GM23248 (cell line): Measurements from ENCODE around the gene C16orf89. TPM values are rescaled to one million over a fixed set of nuclear protein-coding genes. Genes with fewer than 3 reads are reported as not detected.
A peak's percentile ranks its signal among the peaks of the same experiment; 100 is the strongest.
"Not testable (repeated sequence)": the region's sequence is repeated elsewhere in the genome, so short reads cannot be mapped to it uniquely, and the experiment has no call there.

ENCODE experiments used
- DNase-seq: peaks from one replicate; pipeline ENCODE4 v3.0.0-alpha.2; 2015
- H2AFZ ChIP-seq: fragments of 200-600 bp; sonication (generic); 2 replicates; pipeline ENCODE4 v1.6.1; 2016; ENCODE audit warnings: antibody characterized with exemption
- H3F3A ChIP-seq: fragments of 200-600 bp; sonication (generic); 2 replicates; pipeline ENCODE4 v1.6.1; 2016; ENCODE audit warnings: mild to moderate bottlenecking, antibody characterized with exemption, mixed run types; ENCODE audit not compliant: insufficient read depth
- H3K27ac ChIP-seq: fragments of 200-600 bp; sonication (generic); 2 replicates; pipeline ENCODE4 v1.5.1; 2016; ENCODE audit warnings: mild to moderate bottlenecking
- H3K27me3 ChIP-seq: fragments of 200-600 bp; sonication (generic); replicated peaks from 2 replicates; pipeline ENCODE4 v1.6.1; 2016; ENCODE audit warnings: mild to moderate bottlenecking; ENCODE audit not compliant: insufficient read depth
- H3K36me3 ChIP-seq: fragments of 200-600 bp; sonication (generic); 2 replicates; pipeline ENCODE4 v1.6.1; 2016; ENCODE audit warnings: low read depth, mild to moderate bottlenecking
- H3K4me1 ChIP-seq: fragments of 200-600 bp; sonication (generic); 2 replicates; pipeline ENCODE4 v1.6.1; 2016; ENCODE audit warnings: mild to moderate bottlenecking; ENCODE audit not compliant: insufficient read depth
- H3K4me2 ChIP-seq: fragments of 200-600 bp; sonication (generic); one replicate; pipeline ENCODE4 v1.6.1; 2016; ENCODE audit warnings: mild to moderate bottlenecking; ENCODE audit not compliant: unreplicated experiment
- H3K4me3 ChIP-seq: fragments of 200-600 bp; sonication (generic); 2 replicates; pipeline ENCODE4 v1.5.1; 2016; ENCODE audit warnings: mild to moderate bottlenecking
- H3K79me2 ChIP-seq: fragments of 200-600 bp; sonication (generic); 2 replicates; pipeline ENCODE4 v1.6.1; 2016; ENCODE audit warnings: mild to moderate bottlenecking; ENCODE audit not compliant: insufficient read depth
- H3K9ac ChIP-seq: fragments of 200-600 bp; sonication (generic); 2 replicates; pipeline ENCODE4 v1.6.1; 2016; ENCODE audit warnings: mild to moderate bottlenecking
- H3K9me2 ChIP-seq: fragments of 200-600 bp; sonication (generic); 2 replicates; pipeline ENCODE4 v1.6.1; 2016; ENCODE audit warnings: mixed run types, mild to moderate bottlenecking, moderate library complexity; ENCODE audit not compliant: insufficient read depth
- H3K9me3 ChIP-seq: fragments of 200-600 bp; sonication (generic); one replicate; pipeline ENCODE4 v1.6.1; 2017; ENCODE audit warnings: low read depth
- H4K20me1 ChIP-seq: fragments of 200-600 bp; sonication (generic); 2 replicates; pipeline ENCODE4 v1.6.0; 2016; ENCODE audit not compliant: insufficient read depth
- EZH2 ChIP-seq: fragments of 200-600 bp; sonication (generic); IDR thresholded peaks from 2 replicates; pipeline ENCODE4 v1.6.1; 2018; ENCODE audit warnings: antibody characterized with exemption, mild to moderate bottlenecking; ENCODE audit not compliant: insufficient read depth, poor library complexity, severe bottlenecking
- EZH2phosphoT487 ChIP-seq: fragments of 200-600 bp; sonication (generic); IDR thresholded peaks from 2 replicates; pipeline ENCODE4 v1.6.1; 2018; ENCODE audit warnings: antibody characterized with exemption, moderate library complexity, mild to moderate bottlenecking, low read depth; ENCODE audit not compliant: insufficient read depth
- WGBS, 2 experiments: methylation state at CpG; one replicate each; pipeline ENCODE4 v1.1.6; 2015 to 2017; ENCODE audit warnings: low lambda C conversion rate in 2 of 2, low coverage in 1 of 2; ENCODE audit errors: missing lambda C conversion rate in 2 of 2; 5-methylcytosine and 5-hydroxymethylcytosine counted together
- in situ Hi-C: fragments of 300-500 bp; cut with MboI; formaldehyde crosslinking; loops from 2 replicates; pipeline ENCODE4 v1.15.0; 2020
- polyA plus RNA-seq: library from polyadenylated mRNA; unstranded; fragments of >200 nt; fragmentation: Nextera tagmentation; extraction: Ambion mirVana; gene quantifications from 2 replicates; pipeline ENCODE4 v1.2.1, GENCODE V29; 2016
- total RNA-seq: library from RNA; depleted of rRNA; stranded (reverse); fragments of >200 nt; shearing (Covaris generic); gene quantifications from 2 replicates; pipeline ENCODE4 v1.2.3, GENCODE V29; 2014

C16orf89 gene
- total and polyA plus RNA-seq, 2 experiments from 2014 or later = not detected

GRCh38 chr16:5045499-5046115, 20.1 kb downstream of the C16orf89 start:
- H2AFZ ChIP-seq = no peak overlapping the region
- no peaks in the 10 kb centered on the region for H3K9me2 ChIP-seq
- H3K9ac ChIP-seq = no peak overlapping the region
- no peaks in the 10 kb centered on the region for H4K20me1 ChIP-seq
- WGBS, 2 experiments = 66 to 74% methylated on average over 10 of the region's 10 CpGs
- no peaks in the 10 kb centered on the region for H3K36me3 ChIP-seq
- H3K4me2 ChIP-seq = no peak overlapping the region
- DNase-seq = no peak
- H3K4me1 ChIP-seq = no peaks in the 10 kb centered on the region
- no peak for TF ChIP-seq EZH2
- no peak for TF ChIP-seq EZH2phosphoT487
- H3K9me3 ChIP-seq = no peaks in the 10 kb centered on the region
- in situ Hi-C loops = no loop called here
- H3K4me3 ChIP-seq = no peak overlapping the region
- no peaks in the 10 kb centered on the region for H3F3A ChIP-seq
- no peaks in the 10 kb centered on the region for H3K79me2 ChIP-seq
- peaks cover 5% of the 10 kb centered on the region; the same call in 1 of the 2 replicates for H3K27me3 ChIP-seq
- H3K27ac ChIP-seq = no peak overlapping the region

GRCh38 chr16:5044581-5044980, 21.2 kb downstream of the C16orf89 start:
- H3F3A ChIP-seq, H3K36me3 ChIP-seq, H3K9ac ChIP-seq, H3K4me3 ChIP-seq, DNase-seq, H3K4me2 ChIP-seq, H3K9me3 ChIP-seq, H4K20me1 ChIP-seq, H3K27me3 ChIP-seq, H3K79me2 ChIP-seq, in situ Hi-C loops, H2AFZ ChIP-seq, H3K9me2 ChIP-seq, H3K27ac ChIP-seq, H3K4me1 ChIP-seq: not testable (repeated sequence)
- WGBS, 2 experiments = 77 to 85% methylated on average over 11 of the region's 11 CpGs

GRCh38 chr16:5044011-5044540, 21.7 kb downstream of the C16orf89 start:
- no peaks in the 10 kb centered on the region for H4K20me1 ChIP-seq
- H3K27me3 ChIP-seq = 0 out of 2 replicates have a peak, but pooled peaks cover 5% of the 10 kb centered on the region
- in situ Hi-C loops = no loop called here
- H3K9me3 ChIP-seq = no peaks in the 10 kb centered on the region
- no peak overlapping the region for H2AFZ ChIP-seq
- TF ChIP-seq EZH2 (no peak), EZH2phosphoT487 (no peak)
- H3K4me3 ChIP-seq = no peak overlapping the region
- H3K27ac ChIP-seq = no peak overlapping the region
- WGBS, 2 experiments = 78 to 79% methylated on average over 8 of the region's 8 CpGs
- H3K9ac ChIP-seq = no peak overlapping the region
- no peak for DNase-seq
- H3K36me3 ChIP-seq = no peaks in the 10 kb centered on the region
- no peaks in the 10 kb centered on the region for H3K79me2 ChIP-seq
- H3F3A ChIP-seq = no peaks in the 10 kb centered on the region
- H3K4me1 ChIP-seq = no peaks in the 10 kb centered on the region
- no peaks in the 10 kb centered on the region for H3K9me2 ChIP-seq
- no peak overlapping the region for H3K4me2 ChIP-seq

- Histone ChIP-seq H3K79me2 (no peaks in the 10 kb centered on the region), H3K4me2 (no peak overlapping the region), H3K9me2 (no peaks in the 10 kb centered on the region), H3K9me3 (no peaks in the 10 kb centered on the region), H3K36me3 (no peaks in the 10 kb centered on the region), H3K4me1 (no peaks in the 10 kb centered on the region), H3F3A (no peaks in the 10 kb centered on the region), H3K27ac (no peak overlapping the region), H3K4me3 (no peak overlapping the region), H4K20me1 (no peaks in the 10 kb centered on the region), H3K27me3 (0 out of 2 replicates have a peak, but pooled peaks cover 5% of the 10 kb centered on the region), H2AFZ (no peak overlapping the region), H3K9ac (no peak overlapping the region)
- 60 to 68% methylated on average over 14 of the region's 14 CpGs for WGBS, 2 experiments
- peak; percentile 47 for DNase-seq
- no peak for TF ChIP-seq EZH2phosphoT487
- no peak for TF ChIP-seq EZH2
- in situ Hi-C loops = no loop called here
Measured at GRCh38 chr16:5042574-5043171, 23.1 kb downstream of the C16orf89 start.
